GM12874 (cell line): ENCODE results near the gene CFAP97D1.

Experiments used
- TF ChIP-seq, protein P1 (sequence below): IDR thresholded peaks from 2 replicates; pipeline ENCODE4 v1.5.1; 2011; ENCODE audit warnings: low read depth, mild to moderate bottlenecking, control low read depth, low read length, moderate library complexity; ENCODE audit not compliant: insufficient read depth

CFAP97D1 gene

DNA sequence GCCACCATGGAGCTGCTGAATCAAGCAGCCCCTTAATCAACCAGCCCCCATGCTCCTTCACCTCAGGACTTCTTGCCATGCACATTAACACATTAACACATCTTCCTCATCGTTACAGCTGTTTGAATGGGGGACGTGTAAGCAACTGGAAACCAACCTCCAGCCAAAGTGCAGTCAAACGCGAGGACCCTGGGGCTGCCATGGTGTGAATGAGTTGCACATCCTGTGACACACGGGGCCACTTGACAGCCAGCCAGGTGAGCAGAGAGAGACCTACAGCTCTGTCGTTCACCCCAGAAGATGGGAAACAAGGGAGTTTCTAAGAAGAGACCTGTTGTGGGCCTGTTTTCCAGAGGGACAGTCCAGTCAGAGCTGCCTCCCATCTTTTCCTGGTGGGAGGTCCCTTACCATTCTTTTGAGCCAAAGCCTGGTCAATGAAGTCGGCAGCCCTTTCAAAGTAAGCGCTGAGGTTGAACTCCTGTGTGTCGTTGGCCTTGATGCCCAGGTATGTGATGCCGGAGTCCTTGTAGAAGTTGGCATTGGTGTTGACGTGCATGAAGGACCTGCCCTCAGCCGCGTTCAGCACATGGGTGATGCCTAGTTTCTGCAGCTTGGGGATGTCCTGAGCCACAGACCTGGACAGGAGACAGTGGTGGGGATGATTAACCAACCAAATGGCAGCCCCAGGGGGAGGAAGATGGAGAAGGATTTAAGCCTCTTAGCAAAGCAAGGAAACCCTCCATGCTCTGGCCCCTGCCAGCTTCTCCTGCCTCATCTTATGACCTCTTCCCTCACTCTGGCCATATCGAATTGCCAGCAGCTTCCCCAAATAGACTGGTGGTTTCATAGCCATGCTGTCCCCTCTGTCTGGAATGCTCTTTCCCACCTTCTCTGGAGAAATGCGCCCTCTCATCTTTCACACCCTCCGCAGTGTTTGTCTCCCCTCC, 5.7 kb upstream of the CFAP97D1 start:
- TF ChIP-seq, protein P1, sequence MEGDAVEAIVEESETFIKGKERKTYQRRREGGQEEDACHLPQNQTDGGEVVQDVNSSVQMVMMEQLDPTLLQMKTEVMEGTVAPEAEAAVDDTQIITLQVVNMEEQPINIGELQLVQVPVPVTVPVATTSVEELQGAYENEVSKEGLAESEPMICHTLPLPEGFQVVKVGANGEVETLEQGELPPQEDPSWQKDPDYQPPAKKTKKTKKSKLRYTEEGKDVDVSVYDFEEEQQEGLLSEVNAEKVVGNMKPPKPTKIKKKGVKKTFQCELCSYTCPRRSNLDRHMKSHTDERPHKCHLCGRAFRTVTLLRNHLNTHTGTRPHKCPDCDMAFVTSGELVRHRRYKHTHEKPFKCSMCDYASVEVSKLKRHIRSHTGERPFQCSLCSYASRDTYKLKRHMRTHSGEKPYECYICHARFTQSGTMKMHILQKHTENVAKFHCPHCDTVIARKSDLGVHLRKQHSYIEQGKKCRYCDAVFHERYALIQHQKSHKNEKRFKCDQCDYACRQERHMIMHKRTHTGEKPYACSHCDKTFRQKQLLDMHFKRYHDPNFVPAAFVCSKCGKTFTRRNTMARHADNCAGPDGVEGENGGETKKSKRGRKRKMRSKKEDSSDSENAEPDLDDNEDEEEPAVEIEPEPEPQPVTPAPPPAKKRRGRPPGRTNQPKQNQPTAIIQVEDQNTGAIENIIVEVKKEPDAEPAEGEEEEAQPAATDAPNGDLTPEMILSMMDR: no peak

DNA sequence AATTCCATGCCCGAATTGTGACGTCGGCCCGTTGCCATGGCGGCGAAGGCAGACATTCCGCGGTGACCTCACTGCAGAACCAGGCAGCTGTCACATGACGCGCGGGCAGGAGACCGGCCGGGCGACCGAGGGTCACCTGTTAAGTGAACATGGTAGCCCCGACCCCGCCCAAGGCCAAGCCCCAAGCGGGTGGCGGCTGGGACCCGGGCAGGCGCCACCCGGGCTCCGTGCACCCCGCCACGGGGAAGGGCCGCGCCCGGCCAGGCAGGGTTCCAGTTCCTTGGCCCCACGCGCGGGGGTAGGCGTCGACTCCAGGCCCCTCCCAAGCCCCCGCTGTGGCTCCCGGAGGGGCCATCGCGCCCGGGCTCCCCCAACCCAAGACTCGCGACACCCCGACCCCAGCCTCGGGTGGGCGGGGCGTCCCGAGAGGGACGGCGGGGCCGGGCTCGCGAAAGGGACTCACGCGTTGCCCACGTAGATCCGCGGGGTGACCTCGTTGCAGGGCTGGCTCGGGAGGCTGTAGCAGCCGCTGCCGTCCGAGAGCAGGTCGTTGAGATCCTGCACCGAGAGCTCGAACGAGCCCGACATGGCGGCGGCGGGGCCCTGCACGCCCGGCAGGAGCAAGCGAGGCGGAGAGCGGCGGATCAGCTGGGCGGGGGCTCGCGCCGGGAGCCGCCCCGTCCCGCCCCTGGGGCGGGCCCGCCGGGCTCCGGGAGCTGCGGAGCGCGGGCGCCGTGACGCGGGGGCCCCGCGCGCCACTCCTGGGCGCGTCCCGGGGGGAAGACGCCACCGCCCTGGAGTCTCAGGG, 1.7 kb upstream of the CFAP97D1 start, which contains the start of gene DUSP3:
Gene DUSP3, minus strand, starts transcription at position 641 of the 808 bp plus-strand sequence. Its CDS starts 53 bp downstream, at position 588.
- TF ChIP-seq, protein P1: no peak

DNA sequence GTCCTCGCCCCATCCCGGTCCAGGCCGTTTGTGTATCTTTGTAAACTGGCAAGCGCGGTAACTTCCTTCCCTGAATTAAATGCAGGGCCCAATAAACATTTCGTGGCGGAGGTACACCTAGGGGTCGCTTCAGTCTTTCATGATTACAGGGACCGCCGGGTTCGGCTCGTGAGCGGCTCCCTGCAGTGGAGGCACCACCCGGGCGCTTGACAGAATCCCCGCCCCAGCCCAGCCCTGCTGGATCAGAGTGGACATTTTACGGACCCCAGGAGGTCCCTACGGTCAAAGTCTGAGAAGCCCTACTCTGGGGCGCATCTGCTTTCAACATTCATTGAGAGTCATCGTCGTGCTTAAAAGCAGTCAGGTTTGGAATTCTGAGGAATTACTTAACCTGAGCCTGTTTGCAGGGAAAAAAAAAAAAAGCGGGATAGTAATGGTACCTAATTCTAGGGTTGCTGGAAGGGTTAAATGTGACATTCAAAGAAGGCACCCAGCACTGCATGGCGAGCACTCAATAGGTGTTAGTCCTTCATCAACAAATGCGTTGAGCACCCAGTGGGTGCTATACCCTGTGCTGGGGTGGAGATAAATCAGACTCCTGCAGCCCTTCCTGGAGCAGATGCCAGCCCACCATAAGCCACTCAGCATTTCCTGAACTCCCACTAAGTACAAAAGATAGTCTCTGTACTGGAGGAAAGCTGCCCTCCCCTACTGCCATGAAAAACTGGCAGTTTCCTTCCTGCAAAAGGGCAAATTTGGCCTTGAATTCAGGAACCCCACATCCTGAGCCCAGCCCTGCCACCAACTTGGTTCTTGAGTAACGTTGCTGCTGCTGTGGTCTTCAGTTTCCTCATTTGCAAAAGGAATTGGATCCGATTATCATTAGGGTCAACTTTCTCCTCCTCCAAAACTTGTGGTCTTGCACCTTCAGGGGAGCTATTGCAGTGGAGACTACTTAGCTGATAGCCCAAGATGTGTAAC, 800 bp upstream of the CFAP97D1 start:
- TF ChIP-seq, protein P1: no peak

DNA sequence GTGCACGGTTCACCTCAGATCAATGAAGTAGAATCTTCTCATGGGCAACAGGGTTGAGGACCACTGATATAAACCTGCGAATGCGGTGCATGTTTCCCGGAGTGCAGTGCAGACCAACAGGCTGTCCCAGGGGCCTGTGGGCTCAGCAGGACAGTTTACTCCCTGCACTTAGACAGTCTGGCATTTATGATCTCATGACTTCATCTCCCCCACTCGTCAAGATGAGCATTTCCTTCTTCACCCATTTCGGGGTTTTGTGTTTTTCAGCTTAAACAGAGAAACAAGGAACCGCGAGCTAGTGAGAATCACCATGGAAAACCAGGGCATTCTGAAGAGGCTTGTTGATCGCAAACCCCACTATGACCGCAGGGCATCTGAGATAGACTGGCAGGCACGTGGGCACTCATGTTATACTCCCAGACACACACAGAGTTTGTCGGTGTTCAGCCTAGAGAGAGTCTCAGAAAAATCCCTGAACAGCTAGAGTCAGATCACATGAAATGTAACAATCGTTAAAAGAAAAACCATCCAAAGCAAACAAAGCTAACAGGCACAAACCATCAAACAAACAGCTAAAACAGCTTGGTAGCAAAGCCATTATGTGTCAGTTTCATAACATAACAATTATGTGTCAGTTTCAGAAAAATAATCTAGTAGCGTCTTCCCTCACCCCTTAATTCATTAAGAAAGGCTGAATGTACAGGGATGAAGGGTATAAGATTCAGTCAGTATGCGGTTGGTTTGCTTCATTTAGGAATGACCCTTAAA, 2.9 kb downstream of the CFAP97D1 start:
- TF ChIP-seq, protein P1: no peak

DNA sequence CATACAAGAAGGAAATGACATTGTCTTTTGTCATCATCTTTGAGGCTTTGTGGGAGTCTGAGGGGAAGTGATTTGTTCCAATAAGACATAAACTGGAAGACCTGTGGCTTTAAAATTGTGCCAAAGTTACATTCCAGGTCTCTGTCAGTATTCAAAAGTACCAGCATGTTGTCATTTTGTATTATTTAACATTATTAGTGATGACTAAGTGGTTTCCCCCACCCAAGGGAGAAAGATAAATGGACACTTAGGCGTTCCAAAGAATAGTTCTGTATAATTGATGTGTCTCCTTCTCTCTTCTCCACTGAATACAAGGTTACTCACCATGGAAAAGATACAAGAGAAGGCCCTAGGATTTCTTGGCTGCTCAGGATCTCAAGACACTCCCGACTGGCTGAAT, 3.8 kb downstream of the CFAP97D1 start:
- TF ChIP-seq, protein P1: no peak

DNA sequence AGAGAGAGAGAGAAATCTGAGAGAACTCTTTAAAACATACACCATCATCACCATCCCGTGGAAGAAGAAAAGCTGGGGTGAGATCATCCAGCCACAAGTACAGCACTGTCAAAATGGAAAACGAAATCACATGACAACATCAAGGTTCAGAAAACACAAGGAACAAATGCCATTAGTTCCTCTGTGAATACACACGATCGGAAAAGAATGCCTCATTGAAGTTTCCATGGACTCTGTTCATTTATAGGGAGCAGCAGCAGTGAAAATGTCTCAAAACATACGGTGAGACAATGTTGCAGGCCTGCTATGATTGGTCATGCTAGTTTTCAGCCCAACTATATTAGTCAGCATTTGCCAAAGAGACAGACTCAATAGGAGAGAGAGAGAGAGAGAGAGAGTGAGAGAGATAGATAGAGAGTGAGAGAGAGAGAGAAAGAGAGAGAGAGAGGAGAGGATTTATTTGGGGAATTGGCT, 4.4 kb downstream of the CFAP97D1 start:
- TF ChIP-seq, protein P1: no peak
